Heart left ventricle (tissue), 16 donors: Measurements from ENCODE around the gene OR56A3. TPM values are rescaled to one million over a fixed set of nuclear protein-coding genes. Genes with fewer than 3 reads are reported as not detected.

Source experiments
- ATAC-seq, 4 donors: fragments of 200-7000 bp; cut with Tn5 transposase; one replicate each; pipeline ENCODE4 v1.9.1; 2020 to 2022; ENCODE audit warnings: moderate library complexity in 4 of 4, mild to moderate bottlenecking in 3 of 4, moderate number of reproducible peaks in 1 of 4
- DNase-seq, 5 donors: peaks; one replicate each; pipeline ENCODE4 v3.0.0-alpha.2; 2020
- H3K27ac ChIP-seq, 12 donors: fragments of 200-600 bp; sonication (generic) in 4 of 12; one replicate each; pipeline versions ENCODE4 v1.5.0 to v1.8.0; 2016 to 2022; ENCODE audit warnings: mild to moderate bottlenecking in 2 of 12
- H3K27me3 ChIP-seq, 9 donors: fragments of 200-600 bp; sonication (generic) in 2 of 9; one replicate each; pipeline versions ENCODE4 v1.5.1 to v1.8.0; 2016 to 2022; ENCODE audit warnings: mild to moderate bottlenecking in 3 of 9
- H3K36me3 ChIP-seq, 9 donors: fragments of 200-600 bp; sonication (generic) in 2 of 9; one replicate each; pipeline versions ENCODE4 v1.5.0 to v1.8.0; 2018 to 2022; ENCODE audit warnings: mild to moderate bottlenecking in 2 of 9
- H3K4me1 ChIP-seq, 12 donors: fragments of 200-600 bp; sonication (generic) in 4 of 12; one replicate each; pipeline versions ENCODE4 v1.5.0 to v1.8.0; 2016 to 2022; ENCODE audit warnings: mild to moderate bottlenecking in 3 of 12
- H3K4me3 ChIP-seq, 12 donors: fragments of 200-600 bp; sonication (generic) in 4 of 12; one replicate each; pipeline versions ENCODE4 v1.5.0 to v1.8.0; 2017 to 2022; ENCODE audit warnings: mild to moderate bottlenecking in 9 of 12, moderate library complexity in 4 of 12
- H3K9me3 ChIP-seq, 12 donors: fragments of 200-600 bp; sonication (generic) in 4 of 12; one replicate each; pipeline versions ENCODE4 v1.5.0 to v1.8.0; 2016 to 2022; ENCODE audit warnings: mild to moderate bottlenecking in 1 of 12
- POLR2A ChIP-seq, 2 donors: fragments of 450-650 bp; IDR thresholded peaks; one replicate each; pipeline ENCODE4 v1.6.1; 2017; ENCODE audit warnings: antibody characterized with exemption in 2 of 2, mild to moderate bottlenecking in 2 of 2, moderate library complexity in 2 of 2
- WGBS, 4 donors: extraction: QIAGEN DNeasy Blood & Tissue Kit in 2 of 4; methylation state at CpG; one replicate each; pipeline versions ENCODE4 v1.1.5 to v1.1.7; 2013 to 2018; 5-methylcytosine and 5-hydroxymethylcytosine counted together
- intact Hi-C, 10 donors: fragments of 100-400 bp; cut with DNase I; formaldehyde crosslinking; loops; one replicate each; pipeline versions ENCODE4 v1.11.1 to v1.14.2; 2022
- polyA plus RNA-seq, 2 donors: library from polyadenylated mRNA; stranded (reverse); fragments of 200-250 nt; gene quantifications; one replicate each; pipeline ENCODE4 v1.2.3, GENCODE V29; 2013
- total RNA-seq, 9 donors: library from RNA; depleted of rRNA in 2 of 9; stranded (reverse); fragments of >200 nt in 2 of 9; fragmentation: NEBNext Ultra II Directional in 3 of 9; extraction: Animal tissue kit (Norgen Biotek cat#: 25700) in 3 of 9; gene quantifications; one replicate each; pipeline versions ENCODE4 v1.1.0 to v1.2.4, GENCODE V29; 2016 to 2023
- TF ChIP-seq, protein P1 (sequence below), 12 donors: fragments of 200-600 bp; sonication (generic) in 4 of 12; IDR thresholded peaks; one replicate each; pipeline versions ENCODE4 v1.5.0 to v1.8.0; 2018 to 2022; ENCODE audit warnings: antibody characterized with exemption in 12 of 12, mild to moderate bottlenecking in 5 of 12
- donor health status: ischemic (EF 13 %, LVEDD 7.1; RV severe dilation, severe dysfunction).
- donor health status: healthy with polysubstance abuse.
- donor health status: DM: no; HTN: yes; CAD: no.
- donor health status: DM: no; HTN: no; CAD: no.
- donor health status: ischemic (EF 25% LVEDD 6.9; RV normal size, moderate dysfunction).
- donor health status: ischemic (EF 25% LVEDD 5.7; RV mildly dilated, moderate dysfunction).
- donor health status: healthy.
- donor health status: DM: yes; HTN: yes; CAD: no.
- donor health status: ischemic (EF 35%, LVEDD 5.7; RV mildly dilated, moderate dysfunction).
- donor health status: nonischemic (EF 11% LVEDD 7.7; RV severe dilation, severe dysfunction).
- donor health status: DM: yes; HTN: yes; CAD: no.
- donor health status: PGD.
- donor health status: ischemic (EF 29% LVEDD 5.4; RV normal size, mild dysfunction).
- donor health status: nonischemic (EF 23%, LVEDD 6.1; RV moderate dilation, normal function).

OR56A3 gene
- total and polyA plus RNA-seq, 11 donors, result not detected

DNA sequence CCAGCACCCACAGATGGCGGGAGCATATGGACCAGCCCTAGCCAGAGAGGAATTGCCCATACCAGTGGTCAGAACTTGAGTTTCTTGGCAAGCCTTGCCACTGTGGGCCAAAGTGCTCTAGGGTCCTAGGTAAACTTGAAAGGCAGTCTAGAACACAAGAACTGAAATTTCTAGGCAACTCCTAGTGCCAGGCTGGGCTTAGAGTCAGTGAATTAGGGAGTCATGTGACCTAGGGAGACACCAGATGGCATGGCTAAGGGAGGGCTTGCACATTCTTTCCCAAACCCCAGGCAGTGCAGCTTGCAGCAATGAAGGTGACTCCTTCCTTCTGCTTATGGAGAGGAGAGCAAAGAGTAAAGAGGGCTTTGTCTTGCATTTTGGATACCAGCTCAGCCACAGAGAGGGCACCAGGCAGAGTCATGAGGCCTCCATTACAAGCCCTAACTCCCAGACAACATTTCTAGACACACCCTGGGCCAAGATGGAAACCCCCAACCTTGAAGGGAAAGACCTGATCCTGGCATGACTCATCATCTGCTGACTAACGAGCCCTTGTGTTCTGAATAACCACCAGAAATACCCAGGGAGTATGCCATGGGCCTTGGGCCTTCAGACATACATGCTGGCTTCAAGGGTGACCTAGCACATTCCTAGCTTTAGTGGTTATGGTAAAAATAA lies 19.2 kb upstream of the OR56A3 start:
- ATAC-seq (no peak), DNase-seq (no peak)
- H3K27ac ChIP-seq, result no peak overlapping the region
- H3K36me3 ChIP-seq, result no peaks in the 10 kb centered on the region
- 68 to 77% (median 72%) methylated on average over 2 of the region's 2 CpGs for WGBS, 4 donors
- TF ChIP-seq, protein P1, sequence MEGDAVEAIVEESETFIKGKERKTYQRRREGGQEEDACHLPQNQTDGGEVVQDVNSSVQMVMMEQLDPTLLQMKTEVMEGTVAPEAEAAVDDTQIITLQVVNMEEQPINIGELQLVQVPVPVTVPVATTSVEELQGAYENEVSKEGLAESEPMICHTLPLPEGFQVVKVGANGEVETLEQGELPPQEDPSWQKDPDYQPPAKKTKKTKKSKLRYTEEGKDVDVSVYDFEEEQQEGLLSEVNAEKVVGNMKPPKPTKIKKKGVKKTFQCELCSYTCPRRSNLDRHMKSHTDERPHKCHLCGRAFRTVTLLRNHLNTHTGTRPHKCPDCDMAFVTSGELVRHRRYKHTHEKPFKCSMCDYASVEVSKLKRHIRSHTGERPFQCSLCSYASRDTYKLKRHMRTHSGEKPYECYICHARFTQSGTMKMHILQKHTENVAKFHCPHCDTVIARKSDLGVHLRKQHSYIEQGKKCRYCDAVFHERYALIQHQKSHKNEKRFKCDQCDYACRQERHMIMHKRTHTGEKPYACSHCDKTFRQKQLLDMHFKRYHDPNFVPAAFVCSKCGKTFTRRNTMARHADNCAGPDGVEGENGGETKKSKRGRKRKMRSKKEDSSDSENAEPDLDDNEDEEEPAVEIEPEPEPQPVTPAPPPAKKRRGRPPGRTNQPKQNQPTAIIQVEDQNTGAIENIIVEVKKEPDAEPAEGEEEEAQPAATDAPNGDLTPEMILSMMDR (IDR thresholded peaks at IDR 0.05), result no peak
- no peak for TF ChIP-seq POLR2A (IDR thresholded peaks at IDR 0.05)
- no peak overlapping the region for H3K4me3 ChIP-seq
- no peaks in the 10 kb centered on the region for H3K4me1 ChIP-seq
- intact Hi-C loops, result no loop called here
- H3K27me3 ChIP-seq, result no peaks in the 10 kb centered on the region
- H3K9me3 ChIP-seq, result peaks cover 0 to 23% (median 4%) of the 10 kb centered on the region in 12 donors

DNA sequence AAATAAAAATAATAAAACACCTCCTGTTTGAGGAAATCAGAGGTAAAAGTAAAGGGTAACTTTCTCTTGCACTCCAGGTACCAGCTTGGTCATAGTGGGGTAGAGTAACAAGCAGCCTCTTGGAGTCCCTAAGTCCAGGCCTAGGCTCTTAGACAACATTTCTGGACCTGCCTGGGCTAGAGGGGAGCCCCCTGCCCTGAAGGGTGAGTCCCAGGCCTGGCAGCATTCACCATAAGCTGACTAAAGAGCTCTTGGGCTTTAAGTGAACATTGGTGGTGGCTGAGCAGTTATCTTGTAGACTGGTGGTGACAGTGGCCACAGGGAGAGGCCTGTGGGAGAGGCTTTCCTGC lies 18.6 kb upstream of the OR56A3 start:
- Histone ChIP-seq H3K9me3 (peaks cover 0 to 25% (median 4%) of the 10 kb centered on the region in 12 donors), H3K4me1 (no peaks in the 10 kb centered on the region), H3K27ac (no peak overlapping the region), H3K4me3 (no peak overlapping the region), H3K36me3 (no peaks in the 10 kb centered on the region), H3K27me3 (no peaks in the 10 kb centered on the region)
- TF ChIP-seq, protein P1 (IDR thresholded peaks at IDR 0.05), result no peak
- TF ChIP-seq POLR2A (IDR thresholded peaks at IDR 0.05), result no peak
- DNase-seq, result no peak
- ATAC-seq, result no peak
- intact Hi-C loops, result no loop called here

DNA sequence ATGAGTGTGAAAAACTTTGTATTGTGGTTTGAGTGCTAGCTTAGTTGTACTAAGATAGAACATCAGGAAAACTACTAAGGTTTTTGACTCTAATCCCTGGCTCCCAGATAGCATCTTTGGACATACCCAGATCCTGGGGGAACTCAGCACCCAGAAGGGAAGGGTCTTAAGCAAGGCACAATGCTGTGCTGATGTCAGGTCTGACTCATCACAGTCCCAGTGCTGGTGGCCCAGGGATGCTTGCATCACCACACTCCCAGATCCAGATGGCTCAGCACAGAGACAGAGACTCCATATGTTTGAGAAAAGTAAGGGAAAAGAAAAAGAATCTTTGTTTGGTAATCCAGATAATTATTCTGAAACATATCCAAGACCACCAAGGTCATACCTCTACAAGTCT lies 18.3 kb upstream of the OR56A3 start:
- Histone ChIP-seq H3K4me1 (no peaks in the 10 kb centered on the region), H3K36me3 (no peaks in the 10 kb centered on the region), H3K9me3 (peaks cover 0 to 25% (median 4%) of the 10 kb centered on the region in 12 donors), H3K27me3 (no peaks in the 10 kb centered on the region), H3K27ac (no peak overlapping the region), H3K4me3 (no peak overlapping the region)
- intact Hi-C loops, result no loop called here
- DNase-seq (no peak), ATAC-seq (no peak)
- no peak for TF ChIP-seq POLR2A (IDR thresholded peaks at IDR 0.05)
- TF ChIP-seq, protein P1 (IDR thresholded peaks at IDR 0.05), result no peak

DNA sequence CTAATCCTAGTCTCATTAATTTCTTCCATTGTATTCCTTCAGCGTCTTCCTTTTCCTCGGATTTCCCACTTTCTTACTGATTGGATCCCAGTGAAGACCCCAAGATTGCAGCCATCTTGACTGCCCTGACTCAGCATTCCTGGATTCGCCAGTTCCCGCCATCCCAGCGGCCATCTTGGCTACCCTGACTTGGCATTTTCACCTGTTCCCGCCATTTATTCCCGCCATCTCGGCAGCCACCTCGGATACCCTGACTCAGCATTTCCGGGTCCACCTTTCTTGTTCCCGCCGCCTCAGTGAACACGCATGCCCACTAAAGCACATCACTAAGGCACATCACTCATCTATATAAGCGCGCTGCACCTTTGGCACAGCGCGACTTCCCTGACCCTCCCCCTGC lies 13.8 kb upstream of the OR56A3 start:
- WGBS, 4 donors, result 94 to 96% (median 95%) methylated on average over 17 of the region's 17 CpGs
- Histone ChIP-seq H3K27ac (no peak overlapping the region), H3K4me3 (no peak overlapping the region), H3K4me1 (no peaks in the 10 kb centered on the region), H3K9me3 (peaks cover 0 to 29% (median 2%) of the 10 kb centered on the region in 12 donors), H3K36me3 (no peaks in the 10 kb centered on the region), H3K27me3 (no peaks in the 10 kb centered on the region)
- ATAC-seq (no peak), DNase-seq (no peak)
- intact Hi-C loops, result no loop called here
- TF ChIP-seq, protein P1 (IDR thresholded peaks at IDR 0.05), result no peak
